Neural cell (in vitro differentiated cells): Measurements from ENCODE around the gene ANGEL1. TPM values are rescaled to one million over a fixed set of nuclear protein-coding genes. Genes with fewer than 3 reads are reported as not detected.

Experiments used
- H2AFZ ChIP-seq: fragments of 200-600, 300-800 bp; sonication (generic), shearing (Covaris generic); 2 replicates; pipeline ENCODE4 v1.6.0; 2014; ENCODE audit warnings: low read depth, mild to moderate bottlenecking, antibody characterized with exemption, low read length, moderate library complexity
- H3F3A ChIP-seq: fragments of 200-600 bp; shearing (Covaris generic); 2 replicates; pipeline ENCODE4 v1.6.1; 2016; ENCODE audit warnings: mild to moderate bottlenecking, moderate library complexity, mixed read lengths, antibody characterized with exemption, low read length; ENCODE audit not compliant: insufficient read depth, poor library complexity, severe bottlenecking
- H3K27ac ChIP-seq: fragments of 200-600, 300-800 bp; sonication (generic), shearing (Covaris generic); 2 replicates; pipeline ENCODE4 v1.5.1; 2014; ENCODE audit warnings: mild to moderate bottlenecking, low read length, moderate library complexity
- H3K27me3 ChIP-seq: fragments of 300-800, 200-600 bp; sonication (generic), shearing (Covaris generic); 2 replicates; pipeline ENCODE4 v1.6.0; 2014; ENCODE audit warnings: mild to moderate bottlenecking, low read depth, low read length, moderate library complexity; ENCODE audit not compliant: insufficient read depth
- H3K36me3 ChIP-seq: fragments of 300-800, 200-600 bp; sonication (generic), shearing (Covaris generic); 2 replicates; pipeline ENCODE4 v1.5.1; 2014; ENCODE audit warnings: mild to moderate bottlenecking, antibody characterized with exemption, low read length, moderate library complexity; ENCODE audit not compliant: insufficient read depth
- H3K4me2 ChIP-seq: fragments of 300-800, 200-600 bp; sonication (generic), shearing (Covaris generic); 2 replicates; pipeline ENCODE4 v1.6.0; 2014; ENCODE audit warnings: mild to moderate bottlenecking, low read length
- H3K4me3 ChIP-seq: fragments of 300-800, 200-600 bp; sonication (generic), shearing (Covaris generic); 2 replicates; pipeline ENCODE4 v1.5.1; 2014; ENCODE audit warnings: mild to moderate bottlenecking, low read length, moderate library complexity
- H3K79me2 ChIP-seq: fragments of 200-600 bp; shearing (Covaris generic); replicated peaks from 2 replicates; pipeline ENCODE4 v1.6.0; 2014; ENCODE audit warnings: mild to moderate bottlenecking, low read length, moderate library complexity; ENCODE audit not compliant: insufficient read depth
- H3K9ac ChIP-seq: fragments of 300-800, 200-600 bp; sonication (generic), shearing (Covaris generic); 2 replicates; pipeline ENCODE4 v1.6.1; 2016; ENCODE audit warnings: mild to moderate bottlenecking, low read length, mixed read lengths
- H3K9me2 ChIP-seq: fragments of 200-600 bp; shearing (Covaris generic); 2 replicates; pipeline ENCODE4 v1.6.1; 2016; ENCODE audit warnings: mild to moderate bottlenecking, low read length, mixed read lengths; ENCODE audit not compliant: insufficient read depth
- H3K9me3 ChIP-seq: fragments of 200-600, 300-800 bp; sonication (generic), shearing (Covaris generic); 2 replicates; pipeline ENCODE4 v1.6.1; 2016; ENCODE audit warnings: mild to moderate bottlenecking, mixed run types, low read length, moderate library complexity, mixed read lengths
- H4K20me1 ChIP-seq: fragments of 200-600 bp; shearing (Covaris generic); 2 replicates; pipeline ENCODE4 v1.6.1; 2016; ENCODE audit warnings: mild to moderate bottlenecking, mixed run types; ENCODE audit not compliant: insufficient read depth
- CTCF ChIP-seq: fragments of 450-650 bp; IDR thresholded peaks from 2 replicates; pipeline ENCODE4 v1.5.1; 2014; ENCODE audit warnings: antibody characterized with exemption, mild to moderate bottlenecking, moderate library complexity; ENCODE audit not compliant: poor library complexity, severe bottlenecking
- EP300 ChIP-seq: fragments of 450-650 bp; conservative IDR thresholded peaks from 2 replicates; pipeline ENCODE4 v1.6.1; 2014; ENCODE audit warnings: antibody characterized with exemption, mild to moderate bottlenecking, moderate library complexity; ENCODE audit not compliant: poor library complexity, severe bottlenecking
- EZH2 ChIP-seq: fragments of 200-600, 300-800 bp; shearing (Covaris generic), sonication (generic); IDR thresholded peaks from 2 replicates; pipeline ENCODE4 v1.6.1; 2014; ENCODE audit warnings: antibody characterized with exemption, low read length, borderline replicate concordance, mild to moderate bottlenecking; ENCODE audit not compliant: insufficient read depth, poor library complexity, severe bottlenecking
- MXI1 ChIP-seq: fragments of 450-650 bp; conservative IDR thresholded peaks from 2 replicates; pipeline ENCODE4 v1.6.1; 2014; ENCODE audit warnings: antibody characterized with exemption, mild to moderate bottlenecking; ENCODE audit not compliant: poor library complexity, severe bottlenecking
- POLR2AphosphoS5 ChIP-seq: IDR thresholded peaks from 2 replicates; pipeline ENCODE4 v1.6.1; 2012
- RAD21 ChIP-seq: fragments of 450-650 bp; conservative IDR thresholded peaks from 2 replicates; pipeline ENCODE4 v1.6.1; 2014; ENCODE audit warnings: antibody characterized with exemption, mild to moderate bottlenecking, moderate library complexity
- REST ChIP-seq: IDR thresholded peaks from 2 replicates; pipeline ENCODE4 v1.6.1; 2012; ENCODE audit warnings: borderline replicate concordance
- SMC3 ChIP-seq: fragments of 450-650 bp; conservative IDR thresholded peaks from 2 replicates; pipeline ENCODE4 v1.6.1; 2014; ENCODE audit warnings: antibody characterized with exemption, mild to moderate bottlenecking, moderate library complexity; ENCODE audit not compliant: poor library complexity
- TAF1 ChIP-seq: IDR thresholded peaks from 2 replicates; pipeline ENCODE4 v1.6.1; 2012; ENCODE audit warnings: low read depth
- polyA plus RNA-seq: library from polyadenylated mRNA; depleted of rRNA; stranded (reverse); fragments of >200 nt; gene quantifications from 2 replicates; pipeline ENCODE4 v1.2.3, GENCODE V29; 2014

The ANGEL1 gene
- polyA plus RNA-seq, 1 donor from 2014 or later = 18.4 TPM

- Histone ChIP-seq H3F3A (no peaks in the 10 kb centered on the region), H3K4me3 (no peak overlapping the region), H3K27ac (no peak overlapping the region), H3K9me3 (peaks cover 12% of the 10 kb centered on the region), H3K27me3 (no peaks in the 10 kb centered on the region), H3K79me2 (no peaks in the 10 kb centered on the region), H3K9me2 (no peaks in the 10 kb centered on the region), H2AFZ (no peak overlapping the region), H4K20me1 (no peaks in the 10 kb centered on the region), H3K36me3 (no peaks in the 10 kb centered on the region), H3K4me2 (no peak overlapping the region), H3K9ac (no peak overlapping the region)
- TF ChIP-seq EZH2 (no peak), REST (no peak)
Observed at GRCh38 chr14:76742185-76742584, 70.5 kb downstream of the ANGEL1 start.

GRCh38 chr14:76741074-76741473, 71.6 kb downstream of the ANGEL1 start:
- Histone ChIP-seq H3K36me3 (no peaks in the 10 kb centered on the region), H3K9me3 (peaks cover 12% of the 10 kb centered on the region), H3F3A (no peaks in the 10 kb centered on the region), H3K27ac (no peak overlapping the region), H3K4me2 (no peak overlapping the region), H3K9ac (no peak overlapping the region), H3K27me3 (no peaks in the 10 kb centered on the region), H2AFZ (no peak overlapping the region), H3K79me2 (no peaks in the 10 kb centered on the region), H3K4me3 (no peak overlapping the region), H4K20me1 (no peaks in the 10 kb centered on the region), H3K9me2 (no peaks in the 10 kb centered on the region)
- TF ChIP-seq MXI1 (no peak), EP300 (no peak), TAF1 (no peak), RAD21 (no peak), SMC3 (no peak), CTCF (no peak), POLR2AphosphoS5 (no peak), EZH2 (no peak), REST (no peak)

Other genes starting within 250 kb of the ANGEL1 start
- gene VASH1, start 51.4 kb downstream of the ANGEL1 start, polyA plus RNA-seq = 26.8 and 29.4 TPM in 2 replicates
- not detected in 2 replicates for gene LRRC74A, start 13.5 kb upstream of the ANGEL1 start, polyA plus RNA-seq
- gene IRF2BPL, start 215.8 kb upstream of the ANGEL1 start, polyA plus RNA-seq = 42.9 and 46.5 TPM in 2 replicates